Measurements from ENCODE around the gene TPPP.
A peak's percentile ranks its signal among the peaks of the same experiment; 100 is the strongest.

The TPPP gene

GRCh38 chr5:672329-673160 lies 20.6 kb downstream of the TPPP start:
- no peak for TF ChIP-seq Cebpa-rat (IDR thresholded peaks at IDR 0.05)
- Histone ChIP-seq H3K27ac (no peak overlapping the region), H3K36me3 (peaks cover 19% of the 10 kb centered on the region), H3K9ac (no peak overlapping the region), H3K9me3 (no peaks in the 10 kb centered on the region), H3K4me2 (peak overlapping the region; percentile 51), H3K27me3 (0 out of 2 replicates have a peak, but pooled peaks cover 3% of the 10 kb centered on the region), H3K4me3 (no peak overlapping the region), H3K4me1 (peaks cover 48% of the 10 kb centered on the region), H4K20me1 (peaks cover 88% of the 10 kb centered on the region)

GRCh38 chr5:671459-672328 lies 21.5 kb downstream of the TPPP start:
- no peaks in the 10 kb centered on the region for H3K9me3 ChIP-seq
- no peak overlapping the region for H3K4me3 ChIP-seq
- H3K36me3 ChIP-seq, result peaks cover 27% of the 10 kb centered on the region
- no peak overlapping the region for H3K27ac ChIP-seq
- no peak for TF ChIP-seq Cebpa-rat (IDR thresholded peaks at IDR 0.05)
- H3K4me2 ChIP-seq, result peak overlapping the region; percentile 51
- no peak overlapping the region for H3K9ac ChIP-seq
- peaks cover 49% of the 10 kb centered on the region for H3K4me1 ChIP-seq
- H4K20me1 ChIP-seq, result peaks cover 84% of the 10 kb centered on the region
- H3K27me3 ChIP-seq, result 0 out of 2 replicates have a peak, but pooled peaks cover 3% of the 10 kb centered on the region

GRCh38 chr5:670396-671270 lies 22.5 kb downstream of the TPPP start:
- Histone ChIP-seq H4K20me1 (peaks cover 80% of the 10 kb centered on the region), H3K27me3 (0 out of 2 replicates have a peak, but pooled peaks cover 3% of the 10 kb centered on the region), H3K9ac (no peak overlapping the region), H3K4me1 (peaks cover 44% of the 10 kb centered on the region), H3K27ac (peak overlapping the region; percentile 18; the same call in 1 of the 2 replicates), H3K4me2 (no peak overlapping the region), H3K36me3 (peaks cover 35% of the 10 kb centered on the region), H3K9me3 (no peaks in the 10 kb centered on the region), H3K4me3 (no peak overlapping the region)
- TF ChIP-seq Cebpa-rat (IDR thresholded peaks at IDR 0.05), result no peak

- peaks cover 74% of the 10 kb centered on the region for H4K20me1 ChIP-seq
- TF ChIP-seq Cebpa-rat (IDR thresholded peaks at IDR 0.05), result no peak
- H3K4me2 ChIP-seq, result no peak overlapping the region
Observed at GRCh38 chr5:669842-670395, 23.2 kb downstream of the TPPP start.

GRCh38 chr5:669111-669841 lies 23.9 kb downstream of the TPPP start:
- H3K9ac ChIP-seq, result no peak overlapping the region
- no peaks in the 10 kb centered on the region for H3K9me3 ChIP-seq
- no peak overlapping the region for H3K4me2 ChIP-seq
- H3K36me3 ChIP-seq, result peaks cover 46% of the 10 kb centered on the region
- H4K20me1 ChIP-seq, result peaks cover 69% of the 10 kb centered on the region
- no peak overlapping the region for H3K4me3 ChIP-seq
- TF ChIP-seq Cebpa-rat (IDR thresholded peaks at IDR 0.05), result no peak
- no peak overlapping the region for H3K27ac ChIP-seq
- H3K4me1 ChIP-seq, result peaks cover 34% of the 10 kb centered on the region
- no peaks in the 10 kb centered on the region for H3K27me3 ChIP-seq

More at GRCh38 chr5:669842-670395, 23.2 kb downstream of the TPPP start:
- Histone ChIP-seq H3K4me3 (no peak overlapping the region), H3K4me1 (peaks cover 39% of the 10 kb centered on the region), H3K27me3 (0 out of 2 replicates have a peak, but pooled peaks cover 3% of the 10 kb centered on the region), H3K36me3 (peaks cover 39% of the 10 kb centered on the region), H3K27ac (peak overlapping the region; percentile 18; the same call in 1 of the 2 replicates), H3K9me3 (no peaks in the 10 kb centered on the region), H3K9ac (no peak overlapping the region)

- peaks cover 66% of the 10 kb centered on the region for H4K20me1 ChIP-seq
- no peak for TF ChIP-seq Cebpa-rat (IDR thresholded peaks at IDR 0.05)
- peaks cover 29% of the 10 kb centered on the region for H3K4me1 ChIP-seq
- H3K9me3 ChIP-seq, result no peaks in the 10 kb centered on the region
- H3K27ac ChIP-seq, result no peak overlapping the region
- H3K27me3 ChIP-seq, result no peaks in the 10 kb centered on the region
- no peak overlapping the region for H3K9ac ChIP-seq
- no peak overlapping the region for H3K4me3 ChIP-seq
- peaks cover 54% of the 10 kb centered on the region for H3K36me3 ChIP-seq
- no peak overlapping the region for H3K4me2 ChIP-seq
Observed at GRCh38 chr5:668283-668995, 24.7 kb downstream of the TPPP start.

- Histone ChIP-seq H3K4me2 (no peak overlapping the region), H3K4me3 (no peak overlapping the region), H4K20me1 (peaks cover 56% of the 10 kb centered on the region), H3K9me3 (no peaks in the 10 kb centered on the region), H3K9ac (no peak overlapping the region), H3K36me3 (peaks cover 69% of the 10 kb centered on the region), H3K4me1 (peaks cover 15% of the 10 kb centered on the region), H3K27me3 (no peaks in the 10 kb centered on the region), H3K27ac (no peak overlapping the region)
- no peak for TF ChIP-seq Cebpa-rat (IDR thresholded peaks at IDR 0.05)
Observed at GRCh38 chr5:666816-667498, 26.2 kb downstream of the TPPP start.
